Hematopoietic multipotent progenitor cell treated with erythropoietin and hydrocortisone succinate and interleukin-3 and kit ligand, for 4 days (in vitro differentiated cells): ENCODE measurements around the gene IFNK.
"Not testable (repeated sequence)": the region's sequence is repeated elsewhere in the genome, so short reads cannot be mapped to it uniquely, and the experiment has no call there.

ENCODE experiments used
- DNase-seq: peaks from one replicate; pipeline ENCODE4 v3.0.0-alpha.2; 2015

IFNK gene, protein sequence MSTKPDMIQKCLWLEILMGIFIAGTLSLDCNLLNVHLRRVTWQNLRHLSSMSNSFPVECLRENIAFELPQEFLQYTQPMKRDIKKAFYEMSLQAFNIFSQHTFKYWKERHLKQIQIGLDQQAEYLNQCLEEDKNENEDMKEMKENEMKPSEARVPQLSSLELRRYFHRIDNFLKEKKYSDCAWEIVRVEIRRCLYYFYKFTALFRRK

DNA sequence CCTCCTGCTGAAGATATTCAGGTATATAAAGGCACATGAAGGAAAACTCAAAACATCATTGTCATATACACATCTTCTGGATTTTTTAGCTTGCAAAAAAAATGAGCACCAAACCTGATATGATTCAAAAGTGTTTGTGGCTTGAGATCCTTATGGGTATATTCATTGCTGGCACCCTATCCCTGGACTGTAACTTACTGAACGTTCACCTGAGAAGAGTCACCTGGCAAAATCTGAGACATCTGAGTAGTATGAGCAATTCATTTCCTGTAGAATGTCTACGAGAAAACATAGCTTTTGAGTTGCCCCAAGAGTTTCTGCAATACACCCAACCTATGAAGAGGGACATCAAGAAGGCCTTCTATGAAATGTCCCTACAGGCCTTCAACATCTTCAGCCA is at the start of gene IFNK:
IFNK (plus strand) TSS at position 55 of the 400 bp plus-strand sequence; CDS start at position 102, 47 bp downstream.
- no peak for DNase-seq

- no peak for DNase-seq
Measured at GRCh38 chr9:27474305-27474704, 49.8 kb upstream of the IFNK start.

GRCh38 chr9:27475057-27475595 is 49.0 kb upstream of the IFNK start:
- no peak for DNase-seq

- no peak for DNase-seq
Measured at GRCh38 chr9:27476870-27477515, 47.1 kb upstream of the IFNK start.

DNA sequence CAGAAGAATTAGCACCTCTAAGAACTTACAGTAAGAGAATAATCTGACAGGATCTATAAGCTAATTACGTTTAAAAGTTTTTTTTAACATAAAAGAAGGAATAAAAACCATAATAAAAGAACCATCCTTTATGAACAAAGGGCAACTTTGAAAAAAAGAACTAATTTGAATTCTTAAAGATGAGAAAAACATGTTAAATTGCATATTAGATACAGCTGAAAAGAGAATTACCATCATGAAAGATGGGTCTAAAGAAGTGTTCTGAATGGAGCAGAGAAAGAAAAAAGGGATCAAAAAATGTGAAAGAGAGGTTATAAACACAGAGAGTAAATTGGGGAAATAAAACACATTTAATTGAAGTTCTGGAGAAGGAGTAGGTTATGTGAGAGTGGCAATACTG is 45.8 kb upstream of the IFNK start:
- DNase-seq = no peak

- peak; percentile 59 for DNase-seq
Measured at GRCh38 chr9:27482709-27483108, 41.4 kb upstream of the IFNK start.

DNA sequence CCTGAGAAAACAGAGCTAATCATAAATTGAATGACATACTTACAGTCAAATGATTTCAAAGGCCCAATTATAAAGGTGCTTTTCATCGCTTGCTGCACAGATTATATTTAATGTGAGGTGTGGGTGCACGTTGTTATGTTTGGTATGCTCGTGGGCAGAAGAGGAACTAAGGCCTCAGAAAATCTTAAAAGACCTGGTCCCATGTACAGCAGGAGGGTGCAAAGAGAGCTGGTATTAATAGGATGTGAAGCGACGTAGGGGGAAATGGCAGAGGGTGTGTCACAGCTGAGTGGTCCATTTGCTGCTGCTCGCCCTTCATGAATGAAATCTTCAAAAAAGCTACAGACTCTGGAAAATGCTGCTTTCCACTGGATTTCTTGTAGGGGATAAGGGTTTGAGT is 40.5 kb upstream of the IFNK start:
- DNase-seq = no peak

DNA sequence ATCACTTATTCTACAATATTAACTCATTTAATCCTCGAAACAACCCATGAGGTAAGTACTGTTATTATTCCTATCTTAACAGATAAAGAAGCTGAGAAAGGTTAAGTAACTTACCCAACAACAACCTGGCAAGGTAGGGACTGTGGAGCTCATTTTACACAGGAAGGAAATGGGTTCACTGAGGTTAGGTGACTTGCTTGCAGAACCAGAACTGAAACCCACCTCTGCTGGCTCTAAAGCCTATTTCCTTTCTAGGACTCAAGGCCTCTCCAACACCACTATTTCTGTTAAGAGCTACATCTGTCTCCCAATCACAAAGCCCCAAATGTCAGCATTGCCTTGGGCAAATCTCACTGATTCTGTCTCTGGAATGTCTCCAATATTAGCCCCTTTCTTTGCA is 38.9 kb upstream of the IFNK start:
- no peak for DNase-seq

DNA sequence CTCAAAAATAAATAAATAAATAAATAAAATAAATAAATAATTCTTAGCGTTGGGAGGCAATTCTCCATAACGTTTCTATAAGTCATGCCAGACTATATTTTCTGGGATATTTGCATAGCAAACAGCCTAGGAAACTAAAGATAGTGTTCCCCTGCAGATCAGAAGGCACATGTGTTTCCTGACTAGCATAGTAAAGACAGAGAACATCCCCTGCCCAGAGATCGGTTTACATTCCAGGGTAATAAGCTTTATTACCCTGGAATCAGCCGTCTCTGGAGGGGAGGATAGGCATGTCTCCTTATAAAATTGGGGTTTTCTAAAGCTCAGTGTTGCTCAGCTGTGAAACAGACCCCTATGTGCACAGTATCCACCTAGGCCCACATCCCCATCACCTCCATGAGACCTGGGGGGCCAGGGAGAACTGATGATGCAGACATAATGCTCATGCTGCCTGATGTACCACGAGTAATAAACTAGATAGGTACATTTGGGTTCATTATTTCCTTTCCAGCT is 36.9 kb upstream of the IFNK start:
- no peak for DNase-seq

DNA sequence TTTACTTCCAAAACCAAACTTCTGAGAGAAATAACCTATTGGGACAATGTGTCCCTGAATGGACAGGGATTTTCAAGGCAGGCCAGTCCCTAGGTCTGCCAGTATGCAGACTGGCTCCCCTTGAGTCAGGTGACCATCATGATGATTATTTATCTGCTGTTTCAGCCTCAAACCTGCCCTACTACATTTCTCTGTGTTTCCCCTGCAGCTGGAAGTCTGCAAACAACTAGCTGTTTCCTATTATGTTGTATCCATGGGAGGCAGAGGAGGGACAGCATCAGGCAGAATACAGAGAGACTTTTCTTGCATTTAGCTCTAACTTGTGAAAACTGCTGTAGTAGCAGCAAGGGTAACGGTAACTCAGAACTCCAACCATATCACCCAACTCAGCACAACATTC is 36.2 kb upstream of the IFNK start:
- DNase-seq = no peak

GRCh38 chr9:27489087-27489876 is 34.8 kb upstream of the IFNK start:
- no peak for DNase-seq

- DNase-seq = peak; percentile 63
Measured at GRCh38 chr9:27491154-27491553, 32.9 kb upstream of the IFNK start.

DNA sequence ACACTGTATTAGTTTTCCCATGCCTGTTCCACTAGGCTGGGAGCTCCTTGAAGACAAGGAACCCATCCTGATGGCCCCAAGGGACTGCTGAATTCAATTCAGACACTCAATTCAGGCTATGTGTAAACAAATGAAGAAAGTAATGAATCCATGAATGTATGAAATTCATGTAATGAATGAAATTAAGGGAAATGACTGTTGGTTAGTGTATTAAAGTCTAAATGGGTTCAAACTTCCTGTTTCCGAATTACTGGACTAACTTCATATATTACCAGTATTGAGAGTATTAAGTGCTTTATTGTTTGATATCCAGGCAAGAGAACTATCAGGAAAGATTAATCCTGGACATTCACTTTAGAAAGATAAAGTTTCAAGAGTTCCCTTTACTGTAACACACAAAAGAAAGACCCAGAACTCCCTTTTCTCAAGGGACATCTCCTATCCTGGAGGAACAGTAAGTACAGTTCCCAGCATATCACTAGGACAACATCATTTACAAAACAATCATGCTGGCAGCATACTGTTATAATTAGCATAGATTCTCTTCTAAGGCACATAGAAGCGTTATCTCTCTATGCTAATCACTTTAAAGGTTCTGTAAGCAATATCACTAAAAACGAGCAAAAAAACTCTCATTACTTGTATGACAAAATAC is 28.5 kb upstream of the IFNK start:
- no peak for DNase-seq

DNA sequence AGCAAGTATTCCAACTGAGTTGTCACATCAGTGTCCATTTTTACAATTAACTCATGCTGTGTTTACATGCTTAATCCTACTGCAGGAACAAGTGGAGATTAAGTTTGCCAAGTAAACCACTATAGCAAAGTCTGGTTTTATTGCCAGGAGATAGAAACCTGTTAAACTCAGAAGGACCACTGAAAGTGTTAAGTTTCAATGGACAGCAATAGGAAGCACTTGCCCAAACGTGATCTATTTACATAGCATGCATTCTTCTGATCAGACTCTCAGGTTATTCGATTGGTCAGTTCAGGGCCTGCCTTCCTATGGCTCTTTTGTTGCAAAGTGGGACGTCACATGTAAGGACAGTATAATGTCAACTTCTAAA is 28.0 kb upstream of the IFNK start:
- no peak for DNase-seq

DNA sequence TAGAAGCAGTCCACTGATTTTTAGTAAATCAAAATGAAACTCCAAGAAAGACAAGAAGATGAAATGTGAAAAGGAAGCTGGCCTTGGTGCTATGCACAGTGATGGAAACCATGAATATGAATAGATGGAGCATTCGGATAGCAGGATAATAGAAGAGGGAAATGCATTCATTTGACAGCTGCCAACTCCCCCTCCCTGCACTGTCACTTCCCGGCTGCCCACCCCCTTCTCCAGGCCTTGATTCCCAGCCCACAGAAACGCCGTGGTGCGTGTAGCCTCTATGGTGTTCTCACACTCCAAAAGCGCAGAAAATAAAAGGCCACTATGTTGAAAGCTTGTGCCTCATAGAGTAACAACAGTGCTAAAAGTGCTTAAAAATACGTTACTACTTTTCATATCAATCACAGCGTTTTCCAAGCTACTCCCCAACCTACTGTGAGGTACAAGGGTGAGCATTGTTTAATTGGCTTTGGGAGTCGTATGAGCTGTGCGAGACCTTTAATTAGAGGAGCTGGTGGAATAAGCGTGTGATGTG is 26.1 kb upstream of the IFNK start:
- DNase-seq = no peak

DNA sequence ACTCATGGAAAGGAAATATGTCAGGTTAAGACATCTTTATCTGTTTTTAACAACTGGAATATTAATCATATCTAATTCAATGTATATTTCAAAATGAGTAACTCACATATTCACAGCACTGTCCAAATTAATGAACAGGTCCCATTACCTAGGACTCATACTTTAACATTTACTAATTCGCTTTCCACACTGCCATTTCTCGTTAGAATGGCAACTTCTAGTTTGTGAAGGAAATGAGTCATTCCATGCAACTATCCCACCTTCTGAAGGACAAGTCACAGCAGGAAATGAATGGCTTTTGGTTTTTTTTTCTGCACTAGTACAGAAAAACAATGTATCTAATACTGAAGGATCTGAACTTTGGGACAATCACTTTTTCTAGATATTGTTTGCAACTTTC is 24.6 kb upstream of the IFNK start:
- DNase-seq = peak; percentile 32

GRCh38 chr9:27500902-27501301 is 23.2 kb upstream of the IFNK start:
- DNase-seq = not testable (repeated sequence)

DNA sequence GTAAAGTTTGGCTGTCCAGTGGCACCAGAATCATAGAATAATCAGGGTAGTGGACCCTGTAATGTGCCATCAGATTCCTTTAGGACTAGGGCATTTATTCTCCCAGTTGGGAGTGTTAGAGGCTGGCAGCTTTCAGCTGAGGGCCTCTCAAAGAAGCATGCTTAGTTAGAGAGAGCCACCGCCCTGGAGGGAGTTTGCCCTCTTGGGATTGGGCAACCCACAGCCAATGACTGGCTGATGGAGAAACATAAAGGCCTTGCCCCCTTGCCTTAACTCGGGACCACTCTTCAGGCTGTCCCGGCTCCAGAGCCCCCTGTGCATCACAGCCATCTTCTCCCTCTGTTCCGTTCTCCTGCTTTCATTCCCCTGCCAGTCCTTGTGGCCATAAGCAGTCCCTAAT is 20.5 kb upstream of the IFNK start:
- no peak for DNase-seq

DNA sequence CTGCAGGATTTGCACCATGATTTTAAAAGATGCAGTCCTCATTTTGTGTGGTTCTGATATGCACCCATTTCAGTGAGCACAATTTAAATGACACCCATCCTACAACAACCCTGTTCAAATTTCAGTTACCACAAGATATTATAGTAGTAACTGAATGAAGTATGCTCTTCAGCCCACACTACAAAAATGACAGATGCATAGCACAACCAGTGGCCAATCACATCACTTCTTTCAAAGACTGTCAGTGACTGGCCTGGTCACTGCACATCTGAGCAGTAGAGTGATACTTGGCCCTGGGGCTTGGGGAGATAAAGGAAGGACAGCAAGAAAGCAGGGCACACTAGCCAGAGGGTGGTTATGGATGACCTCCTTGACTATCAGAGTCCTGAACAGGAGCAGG is 19.8 kb upstream of the IFNK start:
- no peak for DNase-seq

DNA sequence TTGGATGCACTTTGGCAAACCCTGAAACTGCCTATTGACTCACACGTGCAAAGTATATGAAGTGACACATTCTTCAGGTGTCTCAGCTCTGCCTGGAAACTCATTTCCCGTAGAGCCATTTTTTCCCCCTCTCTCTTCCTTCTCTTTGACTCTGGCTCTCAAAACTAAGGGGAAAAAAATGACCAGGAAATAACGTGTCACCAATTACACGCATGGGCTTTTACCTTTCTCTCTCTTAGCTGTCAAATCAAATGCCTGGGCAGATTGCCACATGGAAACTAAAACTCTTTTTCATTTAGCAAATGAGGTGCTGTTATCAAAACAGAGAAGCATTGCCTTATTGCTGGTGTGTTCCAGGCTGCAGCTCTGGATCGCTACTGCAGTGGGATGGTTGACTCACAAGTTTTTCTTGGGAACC is 18.3 kb upstream of the IFNK start:
- DNase-seq = no peak

- no peak for DNase-seq
Measured at GRCh38 chr9:27506981-27507380, 17.1 kb upstream of the IFNK start.

GRCh38 chr9:27510780-27511179 is 13.3 kb upstream of the IFNK start:
- DNase-seq = no peak

DNA sequence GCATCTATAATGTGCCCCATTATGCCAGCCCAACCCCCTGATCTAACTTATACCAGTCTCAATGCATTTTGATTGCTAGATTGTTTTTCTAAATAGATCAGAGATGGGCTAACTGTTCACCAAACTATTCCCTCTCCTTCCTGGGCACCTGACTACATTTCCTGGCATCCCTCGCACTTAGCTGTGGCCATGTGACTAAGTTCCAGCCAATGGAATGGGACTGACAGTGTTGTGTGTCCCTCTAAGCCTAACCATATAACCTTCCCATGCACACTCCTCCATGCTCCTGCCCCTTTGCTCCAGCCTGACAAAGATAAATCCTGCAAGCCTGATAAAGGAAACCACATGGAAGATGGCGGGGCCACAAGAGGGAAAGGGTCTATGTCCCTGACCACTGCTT is 12.3 kb upstream of the IFNK start:
- DNase-seq = no peak
